ENCODE data around the gene ZNHIT3. TPM values are rescaled to one million over a fixed set of nuclear protein-coding genes. Genes with fewer than 3 reads are reported as not detected.

Gene ZNHIT3
- total RNA-seq, 6 donors from 2014 or later, result 7.7 to 26.0 (median 21.6) TPM

DNA sequence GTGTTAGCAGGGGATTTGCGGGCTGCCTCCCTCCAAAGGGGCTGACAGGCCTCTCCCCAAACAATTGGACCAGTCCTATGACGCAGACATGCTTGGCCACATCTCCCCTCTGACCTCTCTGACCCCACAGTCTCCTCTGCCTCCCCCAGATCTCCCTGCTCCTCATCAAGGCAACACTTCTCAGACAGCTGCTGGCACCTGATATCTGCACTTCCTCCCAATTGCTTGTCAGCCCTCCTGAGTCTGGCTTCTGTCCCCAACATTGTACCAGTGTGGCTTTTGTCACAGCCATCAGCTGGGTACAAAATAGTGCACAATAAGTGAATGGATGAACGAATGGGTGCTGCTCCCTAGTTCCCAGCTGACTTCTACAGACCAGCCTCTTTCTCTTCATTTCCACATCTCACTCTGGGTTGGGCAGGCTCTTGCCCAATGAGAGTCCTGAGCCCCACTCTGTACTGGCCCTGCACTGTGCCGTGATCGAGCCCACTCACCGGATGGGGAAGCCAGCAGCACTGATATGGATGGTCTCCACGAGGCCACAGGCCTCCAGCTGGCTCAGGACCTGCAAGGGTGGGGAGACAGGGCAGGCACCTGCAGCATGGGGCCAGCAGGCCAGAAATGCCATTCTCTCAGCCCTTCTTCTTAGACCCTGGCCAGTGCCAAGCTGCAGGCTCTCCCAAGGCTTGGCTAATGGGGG lies 17.1 kb downstream of the ZNHIT3 start:
- Histone ChIP-seq H3K9me3 (no peaks in the 10 kb centered on the region), H3K36me3 (peaks cover 3 to 64% (median 39%) of the 10 kb centered on the region in 4 donors), H3K27ac (no peak overlapping the region), H3K4me1 (no peaks in the 10 kb centered on the region), H3K4me3 (no peak overlapping the region), H3K27me3 (no peaks in the 10 kb centered on the region)
- ATAC-seq (ENCODE audit: low FRiP score in 2 of 2), result no peak
- 94 to 99% methylated on average over 7 of the region's 7 CpGs for WGBS, 2 donors
- DNase-seq, result no peak
- TF ChIP-seq POLR2AphosphoS5 (IDR thresholded peaks at IDR 0.05) (no peak), EP300 (IDR thresholded peaks at IDR 0.05) (no peak), POLR2A (IDR thresholded peaks at IDR 0.05) (no peak)
- TF ChIP-seq, protein P1, sequence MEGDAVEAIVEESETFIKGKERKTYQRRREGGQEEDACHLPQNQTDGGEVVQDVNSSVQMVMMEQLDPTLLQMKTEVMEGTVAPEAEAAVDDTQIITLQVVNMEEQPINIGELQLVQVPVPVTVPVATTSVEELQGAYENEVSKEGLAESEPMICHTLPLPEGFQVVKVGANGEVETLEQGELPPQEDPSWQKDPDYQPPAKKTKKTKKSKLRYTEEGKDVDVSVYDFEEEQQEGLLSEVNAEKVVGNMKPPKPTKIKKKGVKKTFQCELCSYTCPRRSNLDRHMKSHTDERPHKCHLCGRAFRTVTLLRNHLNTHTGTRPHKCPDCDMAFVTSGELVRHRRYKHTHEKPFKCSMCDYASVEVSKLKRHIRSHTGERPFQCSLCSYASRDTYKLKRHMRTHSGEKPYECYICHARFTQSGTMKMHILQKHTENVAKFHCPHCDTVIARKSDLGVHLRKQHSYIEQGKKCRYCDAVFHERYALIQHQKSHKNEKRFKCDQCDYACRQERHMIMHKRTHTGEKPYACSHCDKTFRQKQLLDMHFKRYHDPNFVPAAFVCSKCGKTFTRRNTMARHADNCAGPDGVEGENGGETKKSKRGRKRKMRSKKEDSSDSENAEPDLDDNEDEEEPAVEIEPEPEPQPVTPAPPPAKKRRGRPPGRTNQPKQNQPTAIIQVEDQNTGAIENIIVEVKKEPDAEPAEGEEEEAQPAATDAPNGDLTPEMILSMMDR (IDR thresholded peaks at IDR 0.05), result no peak

DNA sequence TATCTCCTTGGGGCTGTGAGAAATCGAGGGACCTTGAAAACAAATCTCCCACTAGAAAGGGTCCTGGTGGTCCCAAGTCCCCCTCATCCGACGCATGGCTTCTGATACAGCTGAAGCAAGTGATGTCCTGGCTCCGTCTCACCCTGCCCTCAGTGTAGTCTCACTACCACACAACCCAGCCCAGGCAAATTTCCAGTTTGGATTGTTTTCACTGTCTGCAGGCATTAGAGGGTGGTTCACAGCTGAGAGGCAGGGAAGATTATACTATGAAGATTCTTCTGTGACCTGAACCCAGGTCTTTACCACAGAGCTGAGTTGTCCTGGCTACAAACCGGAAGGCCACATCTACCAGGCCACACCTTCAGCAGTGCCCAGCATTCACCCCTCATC lies 17.7 kb downstream of the ZNHIT3 start:
- Histone ChIP-seq H3K36me3 (peaks cover 0 to 62% (median 42%) of the 10 kb centered on the region in 4 donors), H3K4me1 (no peaks in the 10 kb centered on the region), H3K27me3 (no peaks in the 10 kb centered on the region), H3K9me3 (no peaks in the 10 kb centered on the region), H3K4me3 (no peak overlapping the region), H3K27ac (no peak overlapping the region)
- 92 to 95% methylated on average over 2 to 5 of the region's 5 CpGs for WGBS, 2 donors
- TF ChIP-seq POLR2A (IDR thresholded peaks at IDR 0.05), result no peak
- TF ChIP-seq, protein P1 (IDR thresholded peaks at IDR 0.05), result no peak
- no peak for TF ChIP-seq EP300 (IDR thresholded peaks at IDR 0.05)
- TF ChIP-seq POLR2AphosphoS5 (IDR thresholded peaks at IDR 0.05), result no peak
- ATAC-seq (ENCODE audit: low FRiP score in 2 of 2) (no peak), DNase-seq (no peak)

DNA sequence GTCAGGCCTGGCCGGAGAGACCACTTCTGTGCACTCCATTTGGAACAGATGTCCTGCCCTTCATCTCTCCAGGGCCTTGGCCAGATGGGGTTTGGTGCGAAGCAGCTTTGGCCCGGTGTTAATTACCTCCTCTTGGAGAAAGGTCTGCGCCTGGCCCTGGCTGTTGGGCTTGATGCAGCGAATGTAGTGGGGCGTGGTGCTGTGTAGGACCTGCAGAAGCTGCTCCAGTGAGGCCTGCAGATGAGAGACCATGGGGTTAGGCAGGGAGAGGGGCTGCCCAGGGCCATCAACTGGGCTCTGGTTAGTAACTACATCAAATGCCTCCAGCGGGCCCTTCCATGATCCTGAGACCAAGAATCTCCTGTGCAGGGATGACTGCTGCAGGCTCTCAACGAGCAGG lies 18.7 kb downstream of the ZNHIT3 start:
- Histone ChIP-seq H3K36me3 (peaks cover 0 to 68% (median 44%) of the 10 kb centered on the region in 4 donors), H3K9me3 (no peaks in the 10 kb centered on the region), H3K4me1 (no peaks in the 10 kb centered on the region), H3K27ac (no peak overlapping the region), H3K27me3 (no peaks in the 10 kb centered on the region), H3K4me3 (no peak overlapping the region)
- no peak for TF ChIP-seq POLR2AphosphoS5 (IDR thresholded peaks at IDR 0.05)
- TF ChIP-seq, protein P1 (IDR thresholded peaks at IDR 0.05), result no peak
- no peak for TF ChIP-seq EP300 (IDR thresholded peaks at IDR 0.05)
- TF ChIP-seq POLR2A (IDR thresholded peaks at IDR 0.05), result no peak
- no peak for ATAC-seq (ENCODE audit: low FRiP score in 2 of 2)
- 92 to 94% methylated on average over 2 to 8 of the region's 8 CpGs for WGBS, 2 donors
- DNase-seq, result no peak

DNA sequence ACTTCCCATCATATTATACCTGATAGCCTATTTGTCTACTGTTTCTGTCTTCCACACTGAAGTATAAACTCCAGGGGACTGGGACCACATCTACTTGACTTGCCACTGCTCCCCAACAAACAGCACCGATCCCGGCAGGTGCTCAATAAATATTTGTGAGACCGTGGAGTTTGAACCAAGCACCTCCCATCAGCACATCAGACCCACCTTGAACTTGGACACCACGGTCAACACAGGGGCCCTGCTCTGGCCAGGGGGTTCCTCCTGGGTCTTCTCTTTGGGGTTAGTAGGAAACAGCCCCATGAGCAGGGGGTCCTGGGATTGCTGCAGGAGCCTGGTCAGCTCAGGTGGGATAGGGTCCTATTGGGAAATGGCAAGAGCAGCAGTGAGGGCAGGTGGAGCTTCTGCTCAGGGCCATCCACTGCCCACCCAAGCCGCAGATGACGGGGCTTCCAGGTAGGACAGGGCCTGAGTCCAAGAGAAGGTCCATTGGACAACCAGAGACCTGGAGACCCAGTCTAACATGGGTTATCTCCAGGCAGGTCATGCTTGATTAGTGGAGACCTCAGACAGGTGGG lies 19.9 kb downstream of the ZNHIT3 start:
- Histone ChIP-seq H3K27me3 (no peaks in the 10 kb centered on the region), H3K9me3 (no peaks in the 10 kb centered on the region), H3K4me3 (no peak overlapping the region), H3K36me3 (peaks cover 0 to 71% (median 44%) of the 10 kb centered on the region in 4 donors), H3K27ac (no peak overlapping the region), H3K4me1 (no peaks in the 10 kb centered on the region)
- DNase-seq (no peak), ATAC-seq (ENCODE audit: low FRiP score in 2 of 2) (no peak)
- TF ChIP-seq POLR2A (IDR thresholded peaks at IDR 0.05), result no peak
- TF ChIP-seq EP300 (IDR thresholded peaks at IDR 0.05), result no peak
- no peak for TF ChIP-seq POLR2AphosphoS5 (IDR thresholded peaks at IDR 0.05)
- TF ChIP-seq, protein P1 (IDR thresholded peaks at IDR 0.05), result no peak
- WGBS, 2 donors, result 73 to 81% methylated on average over 4 to 6 of the region's 6 CpGs
